Measurements from ENCODE around the gene GOLGA2.

- TF ChIP-seq ARNTL (CRISPR knock-in tag; IDR thresholded peaks at IDR 0.05; ENCODE audit: borderline replicate concordance, low read depth) (no peak), PPARA (CRISPR knock-in tag; IDR thresholded peaks at IDR 0.05; ENCODE audit: borderline replicate concordance) (no peak), GLIS3 (CRISPR knock-in tag; IDR thresholded peaks at IDR 0.05) (no peak), ZNF8 (CRISPR knock-in tag; IDR thresholded peaks at IDR 0.05) (no peak), TOX (CRISPR knock-in tag; IDR thresholded peaks at IDR 0.05; ENCODE audit: borderline replicate concordance) (no peak), SNAI2 (CRISPR knock-in tag; IDR thresholded peaks at IDR 0.05) (no peak), RARB (CRISPR knock-in tag; IDR thresholded peaks at IDR 0.05) (no peak), POU6F1 (CRISPR knock-in tag; IDR thresholded peaks at IDR 0.05; ENCODE audit: borderline replicate concordance, low read depth) (no peak)
- TF ChIP-seq, protein P1, sequence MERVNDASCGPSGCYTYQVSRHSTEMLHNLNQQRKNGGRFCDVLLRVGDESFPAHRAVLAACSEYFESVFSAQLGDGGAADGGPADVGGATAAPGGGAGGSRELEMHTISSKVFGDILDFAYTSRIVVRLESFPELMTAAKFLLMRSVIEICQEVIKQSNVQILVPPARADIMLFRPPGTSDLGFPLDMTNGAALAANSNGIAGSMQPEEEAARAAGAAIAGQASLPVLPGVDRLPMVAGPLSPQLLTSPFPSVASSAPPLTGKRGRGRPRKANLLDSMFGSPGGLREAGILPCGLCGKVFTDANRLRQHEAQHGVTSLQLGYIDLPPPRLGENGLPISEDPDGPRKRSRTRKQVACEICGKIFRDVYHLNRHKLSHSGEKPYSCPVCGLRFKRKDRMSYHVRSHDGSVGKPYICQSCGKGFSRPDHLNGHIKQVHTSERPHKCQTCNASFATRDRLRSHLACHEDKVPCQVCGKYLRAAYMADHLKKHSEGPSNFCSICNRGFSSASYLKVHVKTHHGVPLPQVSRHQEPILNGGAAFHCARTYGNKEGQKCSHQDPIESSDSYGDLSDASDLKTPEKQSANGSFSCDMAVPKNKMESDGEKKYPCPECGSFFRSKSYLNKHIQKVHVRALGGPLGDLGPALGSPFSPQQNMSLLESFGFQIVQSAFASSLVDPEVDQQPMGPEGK (CRISPR knock-in tag; IDR thresholded peaks at IDR 0.05; ENCODE audit: borderline replicate concordance): no peak
Measured at GRCh38 chr9:128321879-128322403, 46.1 kb upstream of the GOLGA2 start.
